ENCODE results near the gene TBXA2R.

Gene TBXA2R

GRCh38 chr19:3618811-3619630 is 12.3 kb upstream of the TBXA2R start:
- DNase-seq, result no peak

DNA sequence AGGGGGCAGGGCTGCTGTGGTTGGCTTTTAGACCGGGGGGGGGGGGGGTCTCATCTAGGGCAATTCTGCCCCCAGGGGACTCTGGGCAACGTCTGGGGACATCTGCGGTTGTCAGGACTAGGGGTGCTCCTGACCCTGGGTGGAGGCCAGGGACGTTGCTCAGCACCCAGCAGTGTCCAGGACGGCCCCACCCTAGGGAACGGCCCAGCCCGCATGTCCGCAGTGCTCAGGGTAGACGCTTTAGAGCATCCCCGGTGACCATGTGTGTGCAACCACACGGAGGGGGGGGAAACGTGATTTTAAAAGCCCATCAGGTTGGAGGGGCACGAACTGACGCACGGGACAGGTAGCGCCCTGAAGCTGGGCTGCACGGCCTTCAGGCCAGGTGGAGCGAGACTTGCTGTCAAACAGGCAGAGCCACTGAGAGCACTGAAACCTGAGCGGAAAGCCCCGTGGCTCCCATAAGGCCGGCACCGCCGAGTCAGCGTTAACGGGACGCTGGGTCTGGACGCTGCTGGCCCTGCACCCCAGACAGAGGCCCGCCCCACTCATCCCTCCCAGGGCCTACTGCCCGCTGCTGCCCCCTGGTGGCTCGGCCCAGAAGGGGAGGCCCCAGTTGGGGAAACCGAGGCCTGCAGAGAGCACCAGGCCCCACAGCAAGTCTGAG is 11.6 kb upstream of the TBXA2R start:
- peak in 5 of 6 experiments; percentile 19 to 53 (median 32) for DNase-seq

DNA sequence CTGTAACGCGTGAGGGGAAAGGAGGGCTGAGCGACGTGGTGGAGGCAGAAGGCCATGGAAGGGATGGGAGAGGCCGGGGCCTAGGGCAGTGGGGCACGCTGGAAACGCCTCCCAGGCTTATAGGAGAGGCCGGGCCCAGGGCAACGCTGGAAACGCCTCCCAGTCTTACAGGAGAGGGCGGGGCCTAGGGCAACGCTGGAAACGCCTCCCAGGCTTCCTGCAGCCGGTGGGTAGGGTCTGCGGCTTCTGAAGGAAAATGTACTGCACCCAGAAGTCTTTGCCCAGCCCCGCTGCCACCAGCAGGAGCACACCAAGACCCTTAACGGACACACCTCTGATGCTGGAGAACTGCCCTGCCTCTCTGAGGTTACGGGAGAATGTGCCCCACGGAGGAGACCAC is 10.8 kb upstream of the TBXA2R start:
- peak in 5 of 6 experiments; percentile 8 to 41 (median 39) for DNase-seq

- DNase-seq, result no peak
Observed at GRCh38 chr19:3615524-3616135, 9.0 kb upstream of the TBXA2R start.

GRCh38 chr19:3614858-3615505 is 8.3 kb upstream of the TBXA2R start:
- DNase-seq, result no peak

GRCh38 chr19:3613818-3614661 is 7.4 kb upstream of the TBXA2R start:
- DNase-seq, result no peak

DNA sequence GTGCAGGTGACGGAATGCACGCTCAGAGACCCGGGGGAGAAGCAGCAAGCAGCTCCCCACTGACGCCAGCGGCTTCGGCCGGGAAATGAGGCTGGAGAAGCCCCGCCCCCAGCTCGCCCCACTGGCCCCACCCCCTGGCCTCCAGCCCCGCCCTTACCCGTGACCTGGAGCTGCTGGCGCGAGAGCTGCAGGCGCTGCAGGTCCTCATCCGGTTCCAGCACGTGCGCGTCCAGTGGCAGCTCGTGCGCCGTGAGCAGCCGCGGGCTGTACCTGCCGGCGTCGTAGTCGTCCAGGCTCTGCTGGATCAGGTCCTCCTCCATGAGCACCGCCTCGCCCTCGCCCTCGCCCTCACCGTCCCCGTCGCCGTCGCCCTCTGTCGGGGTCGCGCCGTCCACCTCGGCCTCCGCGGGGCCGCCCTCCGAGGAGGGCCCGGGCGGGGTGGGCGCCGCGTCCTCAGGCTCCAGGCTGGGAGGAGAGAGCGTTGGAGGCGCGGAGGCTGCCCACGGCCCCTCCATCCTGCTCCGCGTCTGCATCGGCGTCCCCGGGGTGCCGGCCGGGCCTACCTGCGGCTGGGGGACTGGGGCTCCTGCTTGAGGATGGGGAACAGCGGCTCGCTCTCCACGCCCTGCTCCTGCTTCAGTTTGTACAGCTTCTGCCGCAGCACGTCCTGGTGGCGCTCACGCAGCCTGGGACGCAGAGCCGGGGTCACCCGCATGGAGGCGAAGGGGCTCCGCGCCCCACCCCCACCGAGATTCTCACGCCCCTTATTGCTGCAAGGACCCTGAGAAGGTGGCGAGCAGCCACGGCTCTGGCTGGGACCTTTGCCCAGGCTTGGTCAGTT is 6.4 kb upstream of the TBXA2R start:
- DNase-seq, result no peak

GRCh38 chr19:3612330-3612729 is 5.7 kb upstream of the TBXA2R start:
- no peak for DNase-seq

DNA sequence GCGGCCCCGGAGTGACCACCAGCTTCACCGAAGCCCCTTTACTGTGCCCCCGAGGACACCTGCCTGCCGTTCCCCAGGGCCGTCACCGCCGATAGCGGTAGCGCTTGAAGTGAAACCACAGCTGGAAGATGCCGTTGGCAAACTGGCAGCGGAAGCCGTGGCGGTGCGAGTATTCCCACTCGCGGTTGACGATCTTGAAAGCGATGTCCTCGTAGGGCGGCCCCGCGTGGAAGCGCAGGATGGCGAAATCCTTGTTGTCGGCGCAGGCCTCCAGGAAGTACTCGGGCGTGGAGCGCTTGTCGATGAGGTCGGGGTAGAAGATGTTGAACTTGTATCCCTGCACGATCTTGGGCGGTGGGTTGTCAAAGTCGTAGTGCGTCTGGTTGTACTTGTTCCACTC is 5.2 kb upstream of the TBXA2R start:
- DNase-seq, result no peak

GRCh38 chr19:3610745-3611717 is 4.4 kb upstream of the TBXA2R start:
- DNase-seq, result no peak

DNA sequence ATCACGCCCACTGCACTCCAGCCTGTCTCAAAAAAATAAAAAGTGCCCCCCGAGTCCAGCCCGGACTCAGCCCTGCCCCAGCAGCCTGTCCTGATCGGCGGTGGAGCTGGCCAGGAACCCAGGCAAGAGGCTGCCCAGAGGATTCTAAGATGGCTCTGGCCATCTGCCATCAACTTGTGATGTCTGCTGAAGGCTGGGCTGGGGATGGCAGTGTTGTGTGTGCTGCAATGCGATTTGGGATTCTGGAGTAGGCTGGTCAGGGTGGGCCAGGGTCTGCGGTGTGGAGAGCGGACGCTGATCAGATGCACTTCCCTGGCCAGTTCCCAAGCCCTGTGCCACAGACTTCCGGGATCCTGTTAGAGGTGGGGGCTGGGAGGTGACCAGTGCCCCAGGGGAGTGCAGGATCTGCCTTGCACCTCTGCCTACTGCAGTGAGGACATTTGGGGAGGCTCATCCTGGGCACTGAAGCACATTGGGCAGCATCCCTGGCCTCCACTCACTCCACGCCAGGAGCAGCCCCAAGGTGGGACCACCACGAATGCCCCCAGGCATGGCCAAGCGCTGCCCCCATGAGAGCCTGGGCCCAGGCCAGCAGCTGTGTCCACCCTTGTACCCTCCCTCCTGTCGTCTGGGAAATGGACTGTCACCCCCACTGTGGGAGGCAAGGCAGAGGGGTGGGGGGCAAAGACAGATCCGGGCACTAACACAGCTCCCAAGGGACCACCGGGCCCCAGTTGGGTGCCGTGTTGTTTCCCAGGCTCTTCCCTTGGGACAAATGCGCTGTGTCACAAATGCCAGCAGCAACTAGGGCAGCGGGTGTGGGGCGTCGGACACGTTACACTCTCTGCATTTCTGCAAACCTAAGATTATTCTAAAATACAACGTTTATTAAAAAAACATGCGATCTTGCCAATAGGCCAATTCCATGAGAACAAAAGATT is 3.4 kb upstream of the TBXA2R start:
- DNase-seq, result no peak

DNA sequence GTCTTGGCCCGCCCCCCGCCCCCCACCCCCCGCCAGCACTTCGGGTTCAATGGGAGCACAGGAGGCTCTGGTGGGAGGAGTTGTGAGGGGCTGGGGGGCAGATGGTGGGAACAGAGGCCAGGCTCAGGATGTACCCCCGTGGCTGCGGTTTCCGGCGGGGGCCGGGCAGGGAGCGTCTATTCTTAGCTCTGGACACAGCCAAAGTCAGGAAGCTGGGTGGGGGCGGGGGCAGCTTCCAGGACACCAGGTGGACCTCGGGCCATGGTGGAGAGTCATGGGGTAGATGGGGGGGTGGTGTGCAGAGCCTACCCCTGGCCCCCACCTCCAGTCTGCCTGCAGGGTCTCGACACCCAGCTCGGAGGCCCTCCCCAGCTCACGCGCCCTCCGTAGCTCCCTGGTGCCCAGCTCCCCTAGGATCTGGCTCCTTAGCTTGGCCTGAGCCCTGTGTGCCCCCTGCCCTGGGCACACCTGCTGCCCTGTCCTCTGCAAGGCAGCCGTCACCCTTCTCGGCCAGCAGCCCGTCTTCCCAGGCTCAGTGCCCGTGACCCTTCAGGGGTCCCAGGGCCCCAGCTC is 2.2 kb upstream of the TBXA2R start:
- no peak for DNase-seq

DNA sequence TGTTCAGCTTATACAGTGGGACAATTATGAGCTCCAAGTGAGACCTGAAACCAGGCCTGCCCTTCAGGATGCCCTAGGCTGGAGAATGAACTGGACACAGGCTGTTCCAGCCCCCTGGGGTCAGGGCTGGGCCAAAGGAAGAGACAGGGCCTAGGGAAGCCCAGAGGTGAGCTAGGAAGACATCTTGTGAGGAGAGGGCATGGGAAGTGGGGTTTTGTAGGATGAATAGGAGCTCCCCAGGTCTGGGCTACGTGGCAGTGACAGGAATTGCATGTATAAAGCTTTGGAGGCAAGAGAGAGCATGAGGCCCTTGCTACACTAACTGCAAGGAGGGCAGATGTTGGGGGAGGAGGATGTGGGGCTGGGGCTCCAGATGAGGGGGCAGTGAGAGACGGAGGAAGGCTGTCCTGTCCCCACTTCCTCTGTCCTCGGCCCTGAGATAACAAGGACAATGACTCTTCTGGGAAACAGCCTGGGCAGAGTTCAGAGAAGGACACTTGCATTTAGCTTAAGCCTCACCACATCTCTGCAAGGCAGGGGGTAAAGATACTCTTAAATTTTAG is 1.5 kb upstream of the TBXA2R start:
- DNase-seq, result no peak

- DNase-seq, result no peak
Observed at GRCh38 chr19:3607303-3608078, 816 bp upstream of the TBXA2R start.

GRCh38 chr19:3606174-3606689 is 443 bp downstream of the TBXA2R start:
- peak in 3 of 6 experiments; percentile 18 to 45 (median 25) for DNase-seq

GRCh38 chr19:3605770-3606169 is 905 bp downstream of the TBXA2R start:
- no peak for DNase-seq

GRCh38 chr19:3605361-3605760 is 1.3 kb downstream of the TBXA2R start:
- DNase-seq, result peak in 2 of 6 experiments; percentile 26 to 44

All from stimulated activated naive CD4-positive, alpha-beta T cell (primary cell).